C4-2B (cell line): ENCODE data around the gene ZNF415.

ENCODE experiments used
- CTCF ChIP-seq: fragments of 450-650 bp; conservative IDR thresholded peaks from 2 replicates; pipeline ENCODE4 v1.5.1; 2017; ENCODE audit warnings: mild to moderate bottlenecking
- ZFX ChIP-seq: fragments of 450-650 bp; IDR thresholded peaks from 2 replicates; pipeline ENCODE4 v1.6.1; 2017

- TF ChIP-seq CTCF (no peak), ZFX (no peak; the same call in 1 of the 2 replicates)
Observed at GRCh38 chr19:53103234-53104203, 29.2 kb downstream of the ZNF415 start, which contains the start of gene ZNF160.
